ENCODE measurements around the gene UQCC3.
"Not testable (repeated sequence)": the region's sequence is repeated elsewhere in the genome, so short reads cannot be mapped to it uniquely, and the experiment has no call there.

UQCC3 gene

DNA sequence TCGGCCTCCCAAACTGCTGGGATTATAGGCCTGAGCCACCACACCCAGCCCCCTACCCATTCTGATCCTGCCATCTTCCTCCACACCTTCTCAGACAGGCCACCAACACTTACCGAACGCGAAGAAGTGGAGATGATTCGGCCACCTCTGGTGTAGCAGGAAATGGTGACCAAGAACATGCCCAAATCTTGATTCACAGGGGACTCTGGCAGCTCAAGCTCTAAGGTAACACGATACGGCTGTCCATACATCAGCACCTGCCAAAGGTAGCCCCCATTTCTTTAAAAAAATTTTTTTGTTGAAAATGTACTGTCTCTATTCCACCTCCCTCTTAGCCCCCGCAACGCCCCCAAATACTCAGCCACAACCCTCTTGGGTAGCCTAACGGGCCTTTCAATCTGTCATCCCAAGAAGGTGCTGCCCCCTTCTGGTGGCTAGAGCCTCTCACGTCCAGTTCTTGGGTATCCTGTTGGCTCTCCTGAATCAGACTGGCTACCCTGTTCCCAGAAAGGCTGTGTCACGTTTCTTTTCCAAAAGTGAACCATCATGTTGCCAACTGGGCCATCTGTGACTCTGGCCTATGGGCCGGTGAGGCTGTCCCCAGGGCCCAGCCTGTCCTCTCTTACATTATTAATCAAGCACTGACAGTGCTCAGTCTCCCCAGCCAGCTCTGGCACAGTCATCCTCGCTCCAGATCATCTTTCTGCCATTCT is 23.1 kb downstream of the UQCC3 start:
- in situ Hi-C loops (cut with MboI; ENCODE audit: low sequenced_read_pairs): loop anchor here (10.0 kb wide), 2 partner anchors 100 to 300 kb away; partner anchors contain the start of gene TUT1

DNA sequence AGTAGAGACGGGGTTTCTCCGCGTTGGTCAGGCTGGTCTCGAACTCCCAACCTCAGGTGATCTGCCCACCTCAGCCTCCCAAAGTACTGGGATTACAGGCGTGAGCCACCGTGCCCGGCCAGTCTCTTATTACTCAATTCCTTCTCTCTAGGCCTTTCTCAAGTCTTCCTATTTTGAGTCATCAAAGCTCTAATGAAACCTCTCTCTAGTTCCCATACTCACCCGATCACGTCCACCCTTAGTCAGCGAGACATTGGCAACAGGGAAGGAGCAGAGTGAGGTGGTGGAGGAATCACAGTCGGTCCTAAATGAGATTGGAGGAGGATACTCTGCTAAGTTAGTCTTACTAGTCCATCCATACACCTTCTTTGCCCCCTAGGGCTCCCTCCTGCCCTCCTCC is 30.8 kb downstream of the UQCC3 start:
- in situ Hi-C loops (cut with MboI; ENCODE audit: low sequenced_read_pairs): no loop called here

- in situ Hi-C loops (cut with MboI; ENCODE audit: low sequenced_read_pairs): not testable (repeated sequence)
Observed at GRCh38 chr11:62703921-62704320, 32.4 kb downstream of the UQCC3 start.

- in situ Hi-C loops (cut with MboI; ENCODE audit: low sequenced_read_pairs): no loop called here
Observed at GRCh38 chr11:62705413-62705812, 33.9 kb downstream of the UQCC3 start.

- in situ Hi-C loops (cut with MboI; ENCODE audit: low sequenced_read_pairs): no loop called here
Observed at GRCh38 chr11:62705880-62706849, 34.7 kb downstream of the UQCC3 start.

GRCh38 chr11:62706850-62707247 is 35.4 kb downstream of the UQCC3 start:
- in situ Hi-C loops (cut with MboI; ENCODE audit: low sequenced_read_pairs): no loop called here

GRCh38 chr11:62707277-62707861 is 35.9 kb downstream of the UQCC3 start, which contains the start of the genes BSCL2 and GNG3:
TSS of gene BSCL2 (minus strand) at chr11:62707424. CDS start at chr11:62707195, 229 bp downstream.
TSS of gene GNG3 (plus strand) at chr11:62707676. CDS start at chr11:62708296, 620 bp downstream.
- in situ Hi-C loops (cut with MboI; ENCODE audit: low sequenced_read_pairs): no loop called here

DNA sequence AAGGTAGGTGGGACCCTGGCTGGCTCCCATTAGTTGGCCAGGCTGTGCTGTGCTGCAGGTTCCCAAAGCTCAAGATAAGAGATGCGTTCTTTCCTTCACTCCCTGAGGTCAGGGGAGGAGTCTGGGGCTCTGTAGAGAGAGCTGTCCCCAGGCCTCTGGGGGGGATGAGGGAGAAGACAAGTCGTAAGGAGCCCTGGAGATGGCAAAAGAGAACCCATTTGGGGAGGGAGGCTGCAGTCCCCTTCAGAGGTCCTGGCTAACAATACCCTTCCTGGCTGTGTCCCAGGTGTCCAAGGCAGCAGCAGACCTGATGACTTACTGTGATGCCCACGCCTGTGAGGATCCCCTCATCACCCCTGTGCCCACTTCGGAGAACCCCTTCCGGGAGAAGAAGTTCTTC is 36.9 kb downstream of the UQCC3 start:
- in situ Hi-C loops (cut with MboI; ENCODE audit: low sequenced_read_pairs): no loop called here

GRCh38 chr11:62708793-62709192 is 37.3 kb downstream of the UQCC3 start:
- in situ Hi-C loops (cut with MboI; ENCODE audit: low sequenced_read_pairs): no loop called here

- in situ Hi-C loops (cut with MboI; ENCODE audit: low sequenced_read_pairs): no loop called here
Observed at GRCh38 chr11:62709247-62710000, 38.0 kb downstream of the UQCC3 start.

DNA sequence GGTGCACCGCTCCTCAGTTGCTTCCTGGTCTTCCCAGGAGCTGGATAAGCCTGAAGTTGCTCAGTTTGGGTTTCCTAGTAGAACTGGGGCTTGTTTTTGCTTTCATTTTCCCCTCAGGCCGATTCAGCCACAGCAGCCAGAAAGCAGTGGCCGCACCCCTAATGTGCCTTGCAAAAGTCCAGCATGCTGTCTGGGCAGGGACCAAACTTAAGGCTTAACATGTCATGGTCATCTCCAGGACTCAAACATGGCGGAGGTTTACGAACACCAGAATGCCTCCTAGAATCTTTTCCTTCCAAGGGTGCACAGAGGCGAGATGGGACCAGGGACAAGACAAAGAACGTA is 38.5 kb downstream of the UQCC3 start:
- in situ Hi-C loops (cut with MboI; ENCODE audit: low sequenced_read_pairs): no loop called here

DNA sequence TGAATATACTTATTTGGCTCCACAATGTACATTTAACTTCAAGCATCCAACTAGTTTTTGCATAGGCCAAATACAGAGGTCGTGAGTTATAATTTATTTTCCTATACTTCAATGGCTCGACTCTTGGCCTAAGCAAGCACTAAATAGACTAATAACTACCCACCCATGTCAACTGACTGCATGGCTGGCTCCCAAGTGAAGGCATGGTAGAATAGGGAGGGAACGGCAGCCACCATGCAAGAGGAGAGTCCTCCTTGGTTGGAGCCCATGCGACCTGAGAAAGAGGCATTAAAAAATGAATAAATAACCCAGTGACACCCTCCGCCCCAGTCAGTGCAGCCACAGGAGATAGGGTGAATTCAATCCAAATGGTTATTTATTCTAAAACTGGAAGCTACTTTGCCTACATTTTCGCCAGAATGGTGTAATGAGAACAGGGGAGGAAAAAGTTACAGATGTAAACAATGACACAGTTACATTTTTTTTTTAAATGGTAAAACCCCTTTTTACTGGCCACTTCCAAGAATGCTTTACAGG is 40.9 kb downstream of the UQCC3 start:
- in situ Hi-C loops (cut with MboI; ENCODE audit: low sequenced_read_pairs): no loop called here

GRCh38 chr11:62712861-62713260 is 41.4 kb downstream of the UQCC3 start:
- in situ Hi-C loops (cut with MboI; ENCODE audit: low sequenced_read_pairs): no loop called here

- in situ Hi-C loops (cut with MboI; ENCODE audit: low sequenced_read_pairs): no loop called here
Observed at GRCh38 chr11:62713343-62713742, 41.9 kb downstream of the UQCC3 start.

DNA sequence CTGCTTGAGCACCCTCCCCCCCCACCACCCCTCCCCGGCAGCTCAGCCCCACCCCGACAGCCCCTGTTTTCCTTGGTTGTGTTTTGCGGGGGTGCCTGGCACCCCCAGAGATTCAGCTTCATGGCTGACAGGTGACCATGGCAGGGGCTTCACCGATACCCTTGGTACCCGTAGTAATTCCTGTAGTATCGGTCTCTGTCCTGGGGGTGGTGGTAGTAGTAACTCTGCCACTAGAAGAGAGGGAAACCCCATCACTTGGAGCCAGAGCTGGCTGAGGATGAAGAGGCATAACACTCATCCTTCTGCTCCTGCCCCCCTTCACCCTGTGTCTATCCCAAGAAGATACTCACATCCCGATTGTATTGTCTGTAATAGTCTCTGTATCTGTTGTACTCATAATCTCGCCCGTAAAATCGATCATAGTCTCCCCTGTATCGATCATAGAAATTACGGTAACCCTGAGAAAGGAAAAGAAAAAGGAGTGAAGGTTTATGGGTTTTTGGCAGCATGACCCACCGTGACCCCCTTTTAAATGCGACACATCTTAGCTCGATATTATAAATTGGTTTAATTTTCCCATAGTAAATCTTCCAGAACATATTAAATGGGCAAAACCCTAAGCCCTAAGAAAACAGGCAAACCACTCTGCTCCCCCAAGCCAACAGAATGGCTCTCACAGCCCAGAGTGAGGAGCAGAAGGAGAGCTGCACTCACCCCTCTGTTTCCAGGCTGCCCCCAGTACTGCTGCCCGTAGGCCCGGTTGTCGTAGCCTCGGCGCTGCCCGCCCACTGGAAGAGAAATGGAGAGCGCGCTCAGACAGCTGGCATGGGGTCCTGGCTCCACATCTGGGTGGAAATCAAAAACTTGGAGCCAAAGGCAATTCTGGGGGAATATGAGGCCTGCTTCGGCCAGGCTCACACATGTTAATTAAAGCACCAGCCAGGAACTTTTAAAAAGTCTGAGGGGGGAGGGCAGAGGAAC is 44.0 kb downstream of the UQCC3 start:
- in situ Hi-C loops (cut with MboI; ENCODE audit: low sequenced_read_pairs): no loop called here

- in situ Hi-C loops (cut with MboI; ENCODE audit: low sequenced_read_pairs): no loop called here
Observed at GRCh38 chr11:62716206-62716605, 44.7 kb downstream of the UQCC3 start.

GRCh38 chr11:62716816-62717215 is 45.3 kb downstream of the UQCC3 start:
- in situ Hi-C loops (cut with MboI; ENCODE audit: low sequenced_read_pairs): no loop called here

- in situ Hi-C loops (cut with MboI; ENCODE audit: low sequenced_read_pairs): no loop called here
Observed at GRCh38 chr11:62719302-62719978, 48.0 kb downstream of the UQCC3 start.

GRCh38 chr11:62721994-62722393 is 50.5 kb downstream of the UQCC3 start:
- in situ Hi-C loops (cut with MboI; ENCODE audit: low sequenced_read_pairs): no loop called here

All from HL-60/S4 (cell line).